ENCODE measurements around the gene NCL.
"Not testable (repeated sequence)": the region's sequence is repeated elsewhere in the genome, so short reads cannot be mapped to it uniquely, and the experiment has no call there.

The NCL gene

GRCh38 chr2:231467613-231468530 lies 3.6 kb upstream of the NCL start:
- peak; percentile 50 for DNase-seq

DNA sequence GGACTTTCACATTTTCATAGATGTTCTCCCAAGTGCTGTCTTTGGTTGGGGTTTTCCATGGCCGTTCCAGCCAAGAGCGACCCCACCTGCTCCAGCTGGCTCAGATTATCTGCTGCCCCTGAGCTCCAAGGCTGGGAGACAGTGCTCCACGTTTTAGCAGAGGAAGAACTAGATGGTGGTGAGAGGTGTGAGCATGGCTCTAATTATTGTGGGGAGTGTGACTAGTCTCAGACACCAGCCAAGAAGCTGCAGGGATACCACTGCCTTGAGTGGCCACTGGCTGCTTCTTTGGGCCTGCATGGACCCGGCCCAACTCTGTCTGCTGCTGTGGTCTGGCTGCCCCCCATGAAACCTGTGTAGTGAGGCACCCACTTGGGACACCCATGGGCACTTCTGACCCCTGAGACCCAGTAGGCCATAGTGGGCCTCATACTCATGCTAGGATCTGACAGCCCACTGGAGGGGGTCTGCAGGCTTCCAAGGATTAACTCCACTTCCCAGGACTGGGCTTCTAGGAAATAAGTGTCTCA lies 2.8 kb upstream of the NCL start:
- DNase-seq, result no peak

- DNase-seq, result peak; percentile 87
Observed at GRCh38 chr2:231464576-231465540, 574 bp upstream of the NCL start.

DNA sequence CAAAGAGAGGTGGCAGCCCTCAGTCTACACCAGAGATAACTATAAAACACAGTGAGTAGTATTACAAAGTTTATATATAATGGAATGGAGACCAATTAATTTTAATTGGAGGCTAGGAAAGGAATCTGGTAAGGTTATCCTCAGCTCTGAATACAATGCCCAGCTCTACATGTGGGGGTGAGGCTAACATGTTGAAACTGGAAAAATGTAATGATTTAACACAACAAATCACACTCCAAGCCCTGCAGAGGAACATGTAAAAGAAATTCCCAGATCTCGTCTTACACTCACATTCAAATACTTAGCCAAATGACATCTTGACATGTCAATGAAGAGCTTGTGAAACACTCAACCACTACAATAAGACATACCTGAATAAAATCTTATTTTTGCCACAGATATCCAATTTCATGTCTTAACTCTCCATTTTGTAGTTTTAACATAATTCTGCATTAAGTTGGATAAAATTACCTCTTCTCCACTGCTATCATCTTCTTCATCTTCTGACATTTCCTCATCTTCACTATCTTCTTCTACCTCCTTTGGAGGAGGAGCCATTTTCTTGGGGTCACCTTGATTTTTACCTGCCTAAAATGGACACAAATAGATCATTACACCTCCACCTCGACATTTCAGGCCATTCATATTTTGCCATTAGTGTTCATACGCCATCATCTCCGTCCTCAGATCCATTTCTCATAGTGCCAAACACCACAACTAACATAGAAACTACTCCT lies 1.4 kb downstream of the NCL start:
- no peak for DNase-seq

GRCh38 chr2:231461516-231461971 lies 2.7 kb downstream of the NCL start:
- no peak for DNase-seq

DNA sequence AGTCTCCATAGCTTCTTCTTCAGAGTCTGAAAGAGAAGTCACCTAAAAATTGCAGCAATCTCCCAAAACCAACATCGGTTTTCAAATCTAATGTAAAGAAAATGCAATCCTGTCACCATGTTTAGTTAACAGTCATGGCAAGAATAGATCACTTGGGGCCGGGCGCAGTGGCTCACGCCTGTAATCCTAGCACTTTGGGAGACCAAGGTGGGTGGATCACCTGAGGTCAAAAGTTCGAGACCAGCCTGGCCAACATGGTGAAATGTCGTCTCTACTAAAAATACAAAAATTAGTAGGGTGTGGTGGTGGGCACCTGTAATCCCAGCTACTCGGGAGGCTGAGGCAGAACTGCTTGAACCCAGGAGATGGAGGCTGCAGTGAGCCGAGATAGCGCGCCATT lies 3.4 kb downstream of the NCL start:
- DNase-seq, result not testable (repeated sequence)

DNA sequence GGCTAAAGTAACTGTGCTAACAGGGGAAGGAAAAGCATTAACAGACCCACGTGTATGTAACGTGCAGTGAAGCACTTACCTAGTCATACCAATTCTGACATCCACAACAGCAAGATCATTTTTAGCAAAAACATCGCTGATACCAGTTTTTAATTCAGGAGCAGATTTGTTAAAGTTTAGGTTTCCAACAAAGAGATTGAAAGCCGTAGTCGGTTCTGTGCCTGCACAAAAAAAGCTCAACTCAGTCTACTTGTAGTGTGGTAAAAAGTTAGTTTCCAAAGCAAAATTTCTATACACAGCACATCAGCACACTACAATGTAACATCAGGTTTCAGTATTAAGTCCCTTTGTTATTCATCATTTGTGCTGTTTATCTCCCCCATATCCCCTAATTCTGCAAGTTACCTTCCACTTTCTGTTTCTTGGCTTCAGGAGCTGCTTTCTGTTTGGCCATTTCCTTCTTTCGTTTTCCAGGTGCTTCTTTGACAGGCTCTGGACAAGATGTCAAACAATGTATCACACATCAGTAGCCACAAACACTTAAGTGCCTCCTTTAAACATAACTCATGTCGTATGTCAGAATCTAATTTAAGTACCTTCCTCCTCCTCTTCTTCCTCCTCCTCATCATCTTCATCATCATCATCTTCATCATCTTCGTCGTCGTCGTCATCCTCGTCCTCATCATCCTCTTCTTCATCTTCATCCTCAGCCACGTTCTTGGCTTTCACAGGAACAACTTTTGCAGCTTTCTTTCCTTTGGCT lies 4.0 kb downstream of the NCL start:
- DNase-seq, result no peak

DNA sequence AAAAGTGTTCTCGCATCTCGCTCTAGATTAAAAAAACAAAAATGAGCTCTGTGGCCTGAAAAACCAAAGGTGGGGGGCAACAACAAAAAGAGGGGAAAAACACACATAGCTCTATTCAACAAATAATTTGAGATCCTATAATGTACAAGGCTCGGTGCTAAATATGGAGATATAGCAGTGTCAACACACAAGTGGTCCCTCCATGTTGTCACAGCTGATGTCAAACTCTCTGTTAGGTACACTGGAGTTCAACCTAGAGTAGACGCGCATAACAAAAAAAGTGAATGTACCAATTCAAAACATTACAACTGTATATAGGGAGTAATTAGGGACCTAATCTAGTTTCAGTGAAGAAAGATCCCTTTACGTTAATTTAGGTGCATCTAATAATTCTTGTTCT lies 5.9 kb downstream of the NCL start:
- no peak for DNase-seq

DNA sequence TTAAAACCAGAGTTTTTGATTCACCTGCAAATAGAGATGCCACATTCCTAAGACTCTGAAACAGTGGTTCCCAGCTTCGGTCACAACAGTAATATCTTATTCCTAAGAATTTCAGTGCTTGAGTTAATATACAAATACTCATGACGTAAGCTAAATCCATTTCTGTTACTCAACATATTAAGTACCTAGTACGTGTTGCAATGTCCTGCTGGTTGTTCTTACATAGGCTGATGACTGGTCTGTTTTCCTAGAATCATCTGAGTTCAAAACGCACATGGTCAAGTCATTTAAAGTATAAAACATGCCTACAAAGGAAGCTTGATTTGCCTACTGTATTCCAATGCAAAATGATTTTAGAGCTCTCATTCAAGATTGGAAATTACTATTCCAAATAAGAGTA lies 7.2 kb downstream of the NCL start:
- DNase-seq, result no peak

DNA sequence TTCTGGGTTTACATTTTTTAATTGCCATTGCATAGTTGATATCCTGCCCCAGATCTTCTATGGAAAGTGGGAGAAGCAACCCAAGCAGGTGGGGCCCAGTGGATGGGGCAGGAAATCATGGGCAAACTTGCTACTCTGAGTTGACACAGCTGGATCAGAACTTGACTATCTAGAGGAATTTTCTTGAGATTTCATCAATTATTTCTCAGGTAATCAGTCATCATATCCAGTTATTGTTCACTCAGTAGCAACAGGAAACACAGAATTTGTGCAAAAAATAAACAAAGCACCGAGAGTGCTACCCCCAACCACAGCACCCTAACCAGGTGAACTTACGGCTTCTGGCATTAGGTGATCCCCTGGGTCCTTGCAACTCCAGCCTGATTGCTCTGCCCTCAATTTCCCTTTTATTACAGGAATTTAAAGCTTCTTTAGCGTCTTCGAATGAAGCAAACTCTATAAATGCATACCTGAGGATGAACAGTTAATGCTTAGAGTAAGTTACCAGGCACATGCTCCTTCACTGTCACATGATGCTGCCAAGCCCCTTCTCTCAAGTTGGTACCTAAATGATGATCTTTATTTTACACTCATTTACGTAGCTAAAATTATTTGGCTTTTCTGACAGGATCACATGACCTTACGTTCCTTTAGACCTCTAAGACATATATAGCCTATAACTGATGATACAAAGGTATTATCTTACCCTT lies 7.8 kb downstream of the NCL start:
- no peak for DNase-seq

GRCh38 chr2:231455890-231456289 lies 8.4 kb downstream of the NCL start:
- no peak for DNase-seq

- DNase-seq, result no peak
Observed at GRCh38 chr2:231455222-231455621, 9.1 kb downstream of the NCL start.

DNA sequence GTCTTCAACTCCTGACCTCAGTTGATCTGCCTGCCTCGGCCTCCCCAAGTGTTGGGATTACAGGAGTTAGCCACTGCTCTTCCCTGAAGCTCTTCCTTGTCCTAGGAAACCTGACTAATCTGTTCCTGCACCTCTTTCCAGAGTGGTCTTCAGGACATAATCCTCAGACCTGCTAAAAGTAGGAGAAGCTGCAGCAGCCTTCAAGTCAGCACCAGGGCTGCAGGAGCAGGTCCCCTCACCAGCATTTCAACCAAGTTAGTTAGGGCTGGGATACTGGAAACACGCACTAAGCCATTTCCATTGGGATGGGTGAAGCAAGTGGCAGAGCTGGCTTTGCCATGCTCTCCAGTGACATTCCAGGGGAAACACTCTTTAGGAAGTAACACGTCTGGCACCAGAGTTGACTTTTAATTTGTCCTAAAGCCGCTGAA lies 9.9 kb downstream of the NCL start:
- DNase-seq, result no peak

- DNase-seq, result peak; percentile 50
Observed at GRCh38 chr2:231452799-231453508, 11.3 kb downstream of the NCL start.

DNA sequence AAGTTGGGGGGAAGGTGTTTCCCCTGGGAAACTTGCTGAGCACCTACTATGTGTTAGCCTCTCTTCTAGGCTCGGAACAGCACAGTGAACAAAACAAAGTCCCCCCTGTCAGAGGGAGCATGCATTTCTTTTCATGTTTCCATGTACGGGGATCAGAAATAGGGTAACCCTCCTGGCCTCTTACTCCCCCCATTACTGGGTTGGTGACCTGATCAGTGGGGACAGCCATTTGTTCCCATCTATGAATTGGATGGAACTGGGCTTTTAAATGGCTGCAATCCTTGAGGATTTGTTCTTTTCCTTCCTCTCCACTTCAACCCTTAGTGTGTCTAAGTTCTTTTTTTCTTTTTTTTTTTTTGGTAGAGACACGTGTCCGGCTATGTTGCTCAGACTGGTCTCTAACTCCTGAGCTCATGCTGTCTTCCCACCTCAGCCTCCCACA lies 13.7 kb downstream of the NCL start:
- DNase-seq, result no peak

DNA sequence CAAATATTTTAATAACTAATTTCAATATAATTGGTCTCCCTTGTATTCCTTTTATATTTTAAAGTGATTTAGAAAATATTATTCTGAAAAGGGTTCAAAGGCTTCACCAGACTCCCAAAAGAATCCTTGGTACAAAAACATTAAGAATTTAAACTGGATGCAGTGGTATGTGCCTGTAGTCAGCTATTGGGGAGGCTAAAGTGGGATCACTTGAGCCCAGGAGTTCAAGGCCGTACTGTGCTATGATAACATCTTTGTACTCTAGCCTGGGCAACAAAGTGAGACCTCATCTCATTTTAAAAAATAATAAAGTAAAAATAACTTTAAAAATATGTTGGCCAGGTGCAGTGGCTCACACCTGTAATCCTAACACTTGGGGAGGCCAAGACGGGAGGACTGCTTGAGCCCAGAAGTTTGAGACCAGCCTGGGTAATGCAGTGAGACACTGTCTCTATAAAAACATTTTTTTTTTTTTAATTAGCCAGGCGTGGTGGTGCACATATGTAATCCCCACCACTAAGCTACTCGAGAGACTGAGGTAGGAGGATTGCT lies 14.7 kb downstream of the NCL start:
- no peak for DNase-seq

DNA sequence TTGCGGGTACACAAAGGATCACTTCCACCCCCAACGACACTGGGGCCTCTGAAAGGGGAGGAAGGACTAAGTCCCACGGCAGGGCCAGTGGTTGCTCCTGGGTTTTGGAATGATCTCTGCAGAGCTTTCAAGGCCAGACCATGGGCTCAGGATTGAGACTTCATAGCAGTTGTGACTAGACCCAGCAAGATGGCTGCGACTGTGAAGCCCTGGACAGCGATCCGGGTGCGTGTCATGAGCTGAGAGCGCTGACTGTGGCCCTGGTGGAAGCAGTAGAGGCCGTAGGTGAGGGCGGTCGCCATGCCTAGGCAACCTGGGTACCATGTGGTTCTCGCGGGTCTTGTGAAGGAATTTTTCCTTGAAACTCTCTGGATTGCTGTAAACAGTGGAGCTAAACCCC lies 27.3 kb downstream of the NCL start:
- no peak for DNase-seq

DNA sequence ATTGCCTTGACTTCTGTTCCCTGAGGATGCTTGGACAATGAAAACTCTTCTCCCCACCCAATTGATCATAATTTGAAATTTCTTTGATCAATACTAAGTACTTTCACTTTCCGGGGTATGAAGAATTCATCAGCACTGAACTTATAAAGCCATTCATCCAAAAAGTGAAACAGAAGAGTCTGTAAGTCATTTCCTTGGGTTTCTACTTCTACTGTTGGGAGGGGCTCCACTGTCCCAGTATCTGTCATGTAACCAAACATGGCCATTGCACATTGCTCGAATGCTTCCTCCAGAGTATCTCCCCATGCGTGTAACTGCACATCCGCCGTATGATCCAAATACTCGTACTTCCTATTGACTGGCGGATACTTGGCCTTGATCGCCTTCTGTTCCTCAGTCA lies 30.3 kb downstream of the NCL start:
- DNase-seq, result no peak

- no peak for DNase-seq
Observed at GRCh38 chr2:231431606-231432005, 32.7 kb downstream of the NCL start.

DNA sequence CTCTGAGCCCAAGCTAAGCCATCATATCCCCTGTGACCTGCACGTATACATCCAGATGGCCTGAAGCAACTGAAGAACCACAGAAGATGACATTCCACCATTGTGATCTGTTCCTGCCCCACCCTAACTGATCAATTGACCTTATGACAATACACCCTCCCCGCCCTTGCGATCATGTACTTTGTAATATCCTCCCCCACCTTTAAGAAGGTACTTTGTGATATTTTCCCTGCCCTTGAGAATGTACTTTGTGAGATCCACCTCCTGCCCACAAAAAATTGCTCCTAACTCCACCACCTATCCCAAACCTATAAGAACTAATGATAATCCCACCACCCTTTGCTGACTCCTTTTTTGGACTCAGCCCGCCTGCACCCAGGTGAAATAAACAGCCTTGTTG lies 33.8 kb downstream of the NCL start:
- DNase-seq, result not testable (repeated sequence)

All from NCI-H2171 treated with DMSO at 0.1 percent for 48 hours (cell line).